Neural cell (in vitro differentiated cells): Measurements from ENCODE around the gene PIK3R6.

Experiments used
- EP300 ChIP-seq: fragments of 450-650 bp; conservative IDR thresholded peaks from 2 replicates; pipeline ENCODE4 v1.6.1; 2014; ENCODE audit warnings: antibody characterized with exemption, mild to moderate bottlenecking, moderate library complexity; ENCODE audit not compliant: poor library complexity, severe bottlenecking
- EZH2 ChIP-seq: fragments of 200-600, 300-800 bp; shearing (Covaris generic), sonication (generic); IDR thresholded peaks from 2 replicates; pipeline ENCODE4 v1.6.1; 2014; ENCODE audit warnings: antibody characterized with exemption, low read length, borderline replicate concordance, mild to moderate bottlenecking; ENCODE audit not compliant: insufficient read depth, poor library complexity, severe bottlenecking
- MXI1 ChIP-seq: fragments of 450-650 bp; conservative IDR thresholded peaks from 2 replicates; pipeline ENCODE4 v1.6.1; 2014; ENCODE audit warnings: antibody characterized with exemption, mild to moderate bottlenecking; ENCODE audit not compliant: poor library complexity, severe bottlenecking
- POLR2AphosphoS5 ChIP-seq: IDR thresholded peaks from 2 replicates; pipeline ENCODE4 v1.6.1; 2012
- SMC3 ChIP-seq: fragments of 450-650 bp; conservative IDR thresholded peaks from 2 replicates; pipeline ENCODE4 v1.6.1; 2014; ENCODE audit warnings: antibody characterized with exemption, mild to moderate bottlenecking, moderate library complexity; ENCODE audit not compliant: poor library complexity
- TF ChIP-seq, protein P1 (sequence below): fragments of 450-650 bp; IDR thresholded peaks from 2 replicates; pipeline ENCODE4 v1.5.1; 2014; ENCODE audit warnings: antibody characterized with exemption, mild to moderate bottlenecking, moderate library complexity; ENCODE audit not compliant: poor library complexity, severe bottlenecking
- TF ChIP-seq, protein P2 (sequence below): IDR thresholded peaks from 2 replicates; pipeline ENCODE4 v1.6.1; 2012; ENCODE audit warnings: borderline replicate concordance

DNA sequence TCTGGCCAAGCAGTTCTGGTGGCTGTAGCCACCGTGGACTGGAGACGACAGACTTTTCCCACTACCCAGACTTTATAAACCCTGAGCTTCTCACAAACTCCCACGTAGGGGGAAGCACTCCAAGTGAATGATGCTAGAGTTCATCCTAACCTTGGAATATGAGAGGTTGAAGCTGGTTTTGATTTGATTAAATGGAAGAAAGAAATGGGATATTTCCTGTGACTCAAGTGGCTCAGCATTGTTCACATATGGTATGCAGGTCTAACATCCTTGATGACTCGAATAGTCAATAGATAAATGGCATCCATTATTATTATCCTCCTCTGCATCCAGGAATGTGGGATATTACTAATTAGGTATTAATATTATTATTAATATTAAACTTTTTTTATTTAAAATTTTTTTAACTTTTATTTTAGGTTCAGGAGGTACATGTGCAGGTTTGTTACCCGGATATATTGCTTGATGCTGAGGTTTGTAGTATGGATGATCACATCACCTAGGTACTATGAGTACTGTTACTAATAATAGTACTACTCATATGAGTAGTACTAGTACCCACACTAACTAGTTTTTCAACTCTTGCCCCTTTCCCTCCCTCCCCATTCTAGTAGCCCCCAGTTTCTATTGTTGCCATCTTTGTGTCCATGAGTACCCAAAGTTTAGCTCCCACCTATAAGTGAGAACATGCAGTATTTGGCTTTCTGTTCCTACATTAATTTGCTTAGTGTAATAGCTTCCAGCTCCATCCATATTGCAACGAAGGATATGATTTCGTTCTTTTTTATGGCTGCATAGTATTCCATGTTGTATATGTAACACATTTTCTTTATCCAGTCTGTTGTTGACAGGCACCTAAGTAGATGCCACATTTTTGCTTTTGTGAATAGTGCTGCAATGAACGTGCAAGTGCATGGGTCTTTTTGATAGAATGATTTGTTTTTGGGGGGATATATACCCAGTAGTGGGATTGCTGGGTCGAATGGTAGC, 22.9 kb downstream of the PIK3R6 start:
- TF ChIP-seq, protein P1, sequence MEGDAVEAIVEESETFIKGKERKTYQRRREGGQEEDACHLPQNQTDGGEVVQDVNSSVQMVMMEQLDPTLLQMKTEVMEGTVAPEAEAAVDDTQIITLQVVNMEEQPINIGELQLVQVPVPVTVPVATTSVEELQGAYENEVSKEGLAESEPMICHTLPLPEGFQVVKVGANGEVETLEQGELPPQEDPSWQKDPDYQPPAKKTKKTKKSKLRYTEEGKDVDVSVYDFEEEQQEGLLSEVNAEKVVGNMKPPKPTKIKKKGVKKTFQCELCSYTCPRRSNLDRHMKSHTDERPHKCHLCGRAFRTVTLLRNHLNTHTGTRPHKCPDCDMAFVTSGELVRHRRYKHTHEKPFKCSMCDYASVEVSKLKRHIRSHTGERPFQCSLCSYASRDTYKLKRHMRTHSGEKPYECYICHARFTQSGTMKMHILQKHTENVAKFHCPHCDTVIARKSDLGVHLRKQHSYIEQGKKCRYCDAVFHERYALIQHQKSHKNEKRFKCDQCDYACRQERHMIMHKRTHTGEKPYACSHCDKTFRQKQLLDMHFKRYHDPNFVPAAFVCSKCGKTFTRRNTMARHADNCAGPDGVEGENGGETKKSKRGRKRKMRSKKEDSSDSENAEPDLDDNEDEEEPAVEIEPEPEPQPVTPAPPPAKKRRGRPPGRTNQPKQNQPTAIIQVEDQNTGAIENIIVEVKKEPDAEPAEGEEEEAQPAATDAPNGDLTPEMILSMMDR: no peak
- TF ChIP-seq POLR2AphosphoS5 (no peak), EZH2 (no peak), SMC3 (no peak), EP300 (no peak), MXI1 (no peak)
- TF ChIP-seq, protein P2, sequence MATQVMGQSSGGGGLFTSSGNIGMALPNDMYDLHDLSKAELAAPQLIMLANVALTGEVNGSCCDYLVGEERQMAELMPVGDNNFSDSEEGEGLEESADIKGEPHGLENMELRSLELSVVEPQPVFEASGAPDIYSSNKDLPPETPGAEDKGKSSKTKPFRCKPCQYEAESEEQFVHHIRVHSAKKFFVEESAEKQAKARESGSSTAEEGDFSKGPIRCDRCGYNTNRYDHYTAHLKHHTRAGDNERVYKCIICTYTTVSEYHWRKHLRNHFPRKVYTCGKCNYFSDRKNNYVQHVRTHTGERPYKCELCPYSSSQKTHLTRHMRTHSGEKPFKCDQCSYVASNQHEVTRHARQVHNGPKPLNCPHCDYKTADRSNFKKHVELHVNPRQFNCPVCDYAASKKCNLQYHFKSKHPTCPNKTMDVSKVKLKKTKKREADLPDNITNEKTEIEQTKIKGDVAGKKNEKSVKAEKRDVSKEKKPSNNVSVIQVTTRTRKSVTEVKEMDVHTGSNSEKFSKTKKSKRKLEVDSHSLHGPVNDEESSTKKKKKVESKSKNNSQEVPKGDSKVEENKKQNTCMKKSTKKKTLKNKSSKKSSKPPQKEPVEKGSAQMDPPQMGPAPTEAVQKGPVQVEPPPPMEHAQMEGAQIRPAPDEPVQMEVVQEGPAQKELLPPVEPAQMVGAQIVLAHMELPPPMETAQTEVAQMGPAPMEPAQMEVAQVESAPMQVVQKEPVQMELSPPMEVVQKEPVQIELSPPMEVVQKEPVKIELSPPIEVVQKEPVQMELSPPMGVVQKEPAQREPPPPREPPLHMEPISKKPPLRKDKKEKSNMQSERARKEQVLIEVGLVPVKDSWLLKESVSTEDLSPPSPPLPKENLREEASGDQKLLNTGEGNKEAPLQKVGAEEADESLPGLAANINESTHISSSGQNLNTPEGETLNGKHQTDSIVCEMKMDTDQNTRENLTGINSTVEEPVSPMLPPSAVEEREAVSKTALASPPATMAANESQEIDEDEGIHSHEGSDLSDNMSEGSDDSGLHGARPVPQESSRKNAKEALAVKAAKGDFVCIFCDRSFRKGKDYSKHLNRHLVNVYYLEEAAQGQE: no peak
